Natural killer cell (primary cell): ENCODE data around the gene KIF14. TPM values are rescaled to one million over a fixed set of nuclear protein-coding genes. Genes with fewer than 3 reads are reported as not detected.

ENCODE experiments used
- ATAC-seq, 3 donors: fragments of 150-1000 bp in 2 of 3; fragments of 200-7000 bp in 1 of 3; cut with Tn5 transposase; 1 replicate in 1 of 3; 2 replicates in 2 of 3; pipeline ENCODE4 v1.10.0; 2021; ENCODE audit warnings: mild to moderate bottlenecking in 2 of 3, moderate library complexity in 2 of 3
- DNase-seq, 2 donors: peaks; one replicate each; pipeline versions ENCODE4 v3.0.0 to v3.0.0-alpha.2; 2013 to 2021; ENCODE audit warnings: mixed read lengths in 1 of 2
- H3K27ac ChIP-seq: one replicate; pipeline ENCODE4 v1.5.1; 2013; ENCODE audit warnings: mild to moderate bottlenecking, low read length
- H3K27me3 ChIP-seq: one replicate; pipeline ENCODE4 v1.6.1; 2013; ENCODE audit warnings: low read length; ENCODE audit not compliant: control insufficient read depth, insufficient read depth
- H3K36me3 ChIP-seq: one replicate; pipeline ENCODE4 v1.6.1; 2013; ENCODE audit warnings: low read length; ENCODE audit not compliant: control insufficient read depth, insufficient read depth
- H3K4me1 ChIP-seq: one replicate; pipeline ENCODE4 v1.6.1; 2013; ENCODE audit warnings: low read length; ENCODE audit not compliant: control insufficient read depth, insufficient read depth
- H3K4me3 ChIP-seq: one replicate; pipeline ENCODE4 v1.5.1; 2013; ENCODE audit warnings: low read length
- H3K9me3 ChIP-seq: one replicate; pipeline ENCODE4 v1.6.1; 2013; ENCODE audit warnings: low read length; ENCODE audit not compliant: control insufficient read depth, insufficient read depth
- H3K27ac Mint-ChIP-seq, 2 donors: one replicate each; pipeline ENCODE4 v1.8.0; 2022; ENCODE audit warnings: mild to moderate bottlenecking in 2 of 2, mixed read lengths in 2 of 2, moderate library complexity in 1 of 2
- H3K27me3 Mint-ChIP-seq, 2 donors: one replicate each; pipeline ENCODE4 v1.8.0; 2022; ENCODE audit warnings: low read depth in 2 of 2, mixed read lengths in 2 of 2
- H3K36me3 Mint-ChIP-seq: one replicate; pipeline ENCODE4 v1.8.0; 2022; ENCODE audit warnings: mixed read lengths
- H3K4me1 Mint-ChIP-seq, 2 donors: one replicate each; pipeline ENCODE4 v1.8.0; 2022; ENCODE audit warnings: mixed read lengths in 2 of 2
- H3K4me3 Mint-ChIP-seq: one replicate; pipeline ENCODE4 v1.8.0; 2022; ENCODE audit warnings: mild to moderate bottlenecking, moderate library complexity, mixed read lengths
- H3K9me3 Mint-ChIP-seq, 2 donors: one replicate each; pipeline ENCODE4 v1.8.0; 2022; ENCODE audit warnings: mixed read lengths in 2 of 2
- WGBS: methylation state at CpG from one replicate; pipeline ENCODE4 v1.1.7; 2013; ENCODE audit warnings: missing lambda C conversion rate; ENCODE audit not compliant: insufficient coverage; 5-methylcytosine and 5-hydroxymethylcytosine counted together
- intact Hi-C: fragments of 100-400 bp; cut with micrococcal nuclease; formaldehyde crosslinking; loops from one replicate; pipeline ENCODE4 v1.14.2; 2022
- total RNA-seq, 4 donors: library from RNA; stranded (reverse); fragments of 120-200 nt in 1 of 4; gene quantifications; one replicate each; pipeline versions ENCODE4 v1.2.3 to v1.2.4, GENCODE V29; 2013 to 2022
- TF ChIP-seq, protein P1 (sequence below): fragments of 200-600 bp; IDR thresholded peaks from one replicate; pipeline ENCODE4 v1.8.0; 2022; ENCODE audit warnings: antibody characterized with exemption

Gene KIF14
- total RNA-seq, 3 donors from 2014 or later (not counting 1 experiment from before 2014, with no cell fraction given) = 0.40 to 0.48 (median 0.40) TPM

DNA sequence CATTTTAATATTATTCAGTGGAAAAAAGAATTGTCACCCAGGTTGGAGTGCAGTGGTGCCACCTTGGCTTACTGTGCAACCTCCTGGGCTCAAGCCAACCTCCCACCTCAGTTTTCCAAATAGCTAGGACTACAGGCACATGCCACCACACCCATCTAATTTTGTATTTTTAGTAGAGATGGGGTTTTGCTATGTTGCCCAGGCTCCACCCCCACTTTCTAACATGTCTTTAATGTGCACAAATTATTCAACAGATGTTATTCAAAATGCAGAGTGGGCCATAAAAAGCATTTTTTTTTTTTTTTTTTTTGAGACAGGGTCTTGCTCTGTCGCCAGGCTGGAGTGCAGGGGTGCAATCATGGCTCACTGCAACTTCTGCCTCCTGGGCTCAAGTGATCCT, 31.8 kb upstream of the KIF14 start:
- H3K27me3 Mint-ChIP-seq = no peaks in the 10 kb centered on the region
- WGBS = 100% methylated on average over 1 of the region's 1 CpG
- peaks cover 23% of the 10 kb centered on the region for H3K36me3 Mint-ChIP-seq
- intact Hi-C loops = no loop called here
- Histone ChIP-seq H3K9me3 (no peaks in the 10 kb centered on the region), H3K36me3 (peaks cover 47% of the 10 kb centered on the region), H3K27ac (no peak overlapping the region), H3K27me3 (no peaks in the 10 kb centered on the region), H3K4me3 (no peak overlapping the region), H3K4me1 (no peaks in the 10 kb centered on the region)
- H3K27ac Mint-ChIP-seq = peak overlapping the region in 1 of 2 donors; percentile 14
- peaks cover 13 to 21% of the 10 kb centered on the region in 2 donors for H3K4me1 Mint-ChIP-seq
- DNase-seq (no peak), ATAC-seq (no peak)
- H3K4me3 Mint-ChIP-seq = no peak overlapping the region
- H3K9me3 Mint-ChIP-seq = no peaks in the 10 kb centered on the region
- TF ChIP-seq, protein P1, sequence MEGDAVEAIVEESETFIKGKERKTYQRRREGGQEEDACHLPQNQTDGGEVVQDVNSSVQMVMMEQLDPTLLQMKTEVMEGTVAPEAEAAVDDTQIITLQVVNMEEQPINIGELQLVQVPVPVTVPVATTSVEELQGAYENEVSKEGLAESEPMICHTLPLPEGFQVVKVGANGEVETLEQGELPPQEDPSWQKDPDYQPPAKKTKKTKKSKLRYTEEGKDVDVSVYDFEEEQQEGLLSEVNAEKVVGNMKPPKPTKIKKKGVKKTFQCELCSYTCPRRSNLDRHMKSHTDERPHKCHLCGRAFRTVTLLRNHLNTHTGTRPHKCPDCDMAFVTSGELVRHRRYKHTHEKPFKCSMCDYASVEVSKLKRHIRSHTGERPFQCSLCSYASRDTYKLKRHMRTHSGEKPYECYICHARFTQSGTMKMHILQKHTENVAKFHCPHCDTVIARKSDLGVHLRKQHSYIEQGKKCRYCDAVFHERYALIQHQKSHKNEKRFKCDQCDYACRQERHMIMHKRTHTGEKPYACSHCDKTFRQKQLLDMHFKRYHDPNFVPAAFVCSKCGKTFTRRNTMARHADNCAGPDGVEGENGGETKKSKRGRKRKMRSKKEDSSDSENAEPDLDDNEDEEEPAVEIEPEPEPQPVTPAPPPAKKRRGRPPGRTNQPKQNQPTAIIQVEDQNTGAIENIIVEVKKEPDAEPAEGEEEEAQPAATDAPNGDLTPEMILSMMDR = no peak

DNA sequence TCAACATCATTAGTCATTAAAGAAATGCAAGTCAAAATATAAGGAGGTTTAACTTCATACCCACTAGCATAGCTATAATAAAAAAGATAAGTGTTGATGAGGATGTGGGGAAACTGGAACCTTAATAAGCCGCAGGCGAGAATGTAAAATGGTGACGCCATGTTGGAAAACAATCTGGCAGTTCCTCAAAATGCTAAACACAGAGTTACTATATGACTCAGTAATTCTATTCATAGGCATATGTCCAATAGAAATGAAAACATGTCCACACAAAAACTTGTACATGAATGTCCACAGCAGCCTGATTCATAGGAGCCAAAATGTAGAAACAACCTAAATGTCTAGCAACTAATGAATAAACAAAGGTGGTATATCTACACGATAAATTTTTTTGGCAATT, 26.0 kb upstream of the KIF14 start:
- WGBS = 94% methylated on average over 3 of the region's 4 CpGs
- no peak for DNase-seq
- intact Hi-C loops = no loop called here

DNA sequence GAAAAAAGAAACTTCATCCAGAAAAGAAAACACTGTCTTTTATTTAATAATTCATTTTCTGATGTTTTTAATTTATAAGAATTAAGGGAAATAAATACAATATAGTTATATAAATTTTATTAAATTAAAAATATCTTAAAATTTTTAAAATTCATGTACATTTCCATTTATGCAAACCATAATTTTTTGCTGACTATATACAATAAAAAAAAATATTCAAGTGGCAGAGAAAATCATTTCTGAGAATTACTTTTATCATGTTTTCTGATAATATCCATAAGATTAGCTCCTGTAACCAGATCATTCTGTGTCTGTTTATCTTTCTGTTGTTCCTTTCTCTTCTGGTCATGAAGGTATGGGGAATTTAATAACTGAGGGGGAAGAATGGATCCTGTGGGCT, 23.5 kb upstream of the KIF14 start:
- Histone ChIP-seq H3K4me1 (no peaks in the 10 kb centered on the region), H3K27ac (no peak overlapping the region), H3K36me3 (peaks cover 37% of the 10 kb centered on the region), H3K9me3 (no peaks in the 10 kb centered on the region), H3K27me3 (no peaks in the 10 kb centered on the region), H3K4me3 (no peak overlapping the region)
- no peak for ATAC-seq
- Mint-ChIP-seq H3K4me3 (no peak overlapping the region), H3K4me1 (no peaks in the 10 kb centered on the region), H3K27ac (no peak overlapping the region), H3K9me3 (no peaks in the 10 kb centered on the region), H3K36me3 (peaks cover 11% of the 10 kb centered on the region), H3K27me3 (no peaks in the 10 kb centered on the region)
- TF ChIP-seq, protein P1 = no peak
- intact Hi-C loops = no loop called here
- no peak for DNase-seq

More for the DNA sequence above, 26.0 kb upstream of the KIF14 start:
- H3K4me3 ChIP-seq = no peak overlapping the region
- no peaks in the 10 kb centered on the region for H3K9me3 Mint-ChIP-seq
- ATAC-seq = no peak
- peaks cover 11% of the 10 kb centered on the region for H3K36me3 Mint-ChIP-seq
- H3K4me1 ChIP-seq = no peaks in the 10 kb centered on the region
- no peaks in the 10 kb centered on the region for H3K4me1 Mint-ChIP-seq
- no peak overlapping the region for H3K27ac ChIP-seq
- TF ChIP-seq, protein P1 = no peak
- no peaks in the 10 kb centered on the region for H3K9me3 ChIP-seq
- no peaks in the 10 kb centered on the region for H3K27me3 ChIP-seq
- no peaks in the 10 kb centered on the region for H3K27me3 Mint-ChIP-seq
- no peak overlapping the region for H3K27ac Mint-ChIP-seq
- H3K4me3 Mint-ChIP-seq = no peak overlapping the region
- peaks cover 42% of the 10 kb centered on the region for H3K36me3 ChIP-seq

- Histone ChIP-seq H3K27me3 (no peaks in the 10 kb centered on the region), H3K4me3 (no peak overlapping the region), H3K9me3 (no peaks in the 10 kb centered on the region), H3K36me3 (peaks cover 32% of the 10 kb centered on the region), H3K4me1 (no peaks in the 10 kb centered on the region), H3K27ac (no peak overlapping the region)
- DNase-seq (no peak), ATAC-seq (no peak)
- Mint-ChIP-seq H3K4me1 (no peaks in the 10 kb centered on the region), H3K4me3 (no peak overlapping the region), H3K9me3 (no peaks in the 10 kb centered on the region), H3K27me3 (no peaks in the 10 kb centered on the region), H3K27ac (peak overlapping the region in 1 of 2 donors; percentile 2), H3K36me3 (peaks cover 11% of the 10 kb centered on the region)
- intact Hi-C loops = no loop called here
- TF ChIP-seq, protein P1 = no peak
- WGBS = 48% methylated on average over 5 of the region's 6 CpGs
Observed at GRCh38 chr1:200642481-200642880, 21.9 kb upstream of the KIF14 start.
